ENCODE data around the gene SLC37A2.

SLC37A2 gene

DNA sequence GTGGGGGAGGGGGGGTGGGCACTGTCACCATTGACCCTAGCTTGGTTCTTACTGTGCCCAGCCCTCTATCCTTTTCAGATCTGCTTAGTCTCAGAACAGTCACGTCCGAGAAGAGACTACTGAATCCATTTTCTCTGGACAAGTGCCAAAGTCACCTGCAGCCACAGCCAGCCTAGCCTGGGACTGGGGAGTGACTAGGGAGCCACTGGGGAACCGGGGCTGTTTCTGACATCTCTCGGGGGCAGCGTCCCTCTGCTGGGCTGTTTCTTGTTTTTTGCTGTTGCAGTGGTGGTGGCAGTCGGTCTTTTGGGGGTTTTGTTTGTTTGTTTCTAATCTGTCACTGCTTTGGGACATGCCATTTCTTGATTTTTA, 8.7 kb downstream of the SLC37A2 start:
- no peak for DNase-seq

DNA sequence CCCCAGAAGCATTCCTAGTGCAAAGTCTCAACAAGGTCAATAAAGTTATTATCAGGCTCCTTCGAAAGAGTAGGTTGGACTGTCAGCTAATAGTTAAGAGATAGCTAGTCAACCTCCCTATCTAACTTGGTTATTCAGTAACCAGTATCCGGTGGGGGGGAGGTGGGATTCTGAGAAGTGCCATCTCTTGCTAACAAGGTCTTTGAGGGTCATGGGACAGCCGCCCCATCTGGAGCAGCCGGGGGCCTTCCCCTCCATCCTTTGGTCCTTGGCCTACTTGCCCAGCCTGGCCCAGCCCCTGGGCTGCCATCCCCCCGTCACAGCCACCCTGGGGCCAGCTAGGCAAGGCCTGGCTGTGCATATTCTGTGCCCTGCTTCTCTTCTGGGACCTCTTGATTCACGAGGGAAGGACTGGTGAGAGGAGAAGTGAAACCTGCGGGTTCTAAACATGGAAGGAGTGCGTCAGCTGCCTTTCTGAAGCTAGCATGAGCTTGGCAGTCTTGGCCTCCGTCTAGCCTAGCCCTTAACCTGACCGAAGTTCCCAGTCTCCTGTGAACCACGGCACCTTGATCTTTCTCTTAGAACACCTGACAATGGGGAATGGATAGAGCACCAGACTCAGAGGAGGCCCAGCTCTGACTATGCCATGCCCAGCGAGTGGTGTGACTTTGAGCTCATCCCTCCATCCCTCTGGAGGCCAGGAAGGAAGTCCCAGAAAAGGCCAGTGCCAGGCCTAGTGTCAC, 9.3 kb downstream of the SLC37A2 start:
- DNase-seq, result no peak

DNA sequence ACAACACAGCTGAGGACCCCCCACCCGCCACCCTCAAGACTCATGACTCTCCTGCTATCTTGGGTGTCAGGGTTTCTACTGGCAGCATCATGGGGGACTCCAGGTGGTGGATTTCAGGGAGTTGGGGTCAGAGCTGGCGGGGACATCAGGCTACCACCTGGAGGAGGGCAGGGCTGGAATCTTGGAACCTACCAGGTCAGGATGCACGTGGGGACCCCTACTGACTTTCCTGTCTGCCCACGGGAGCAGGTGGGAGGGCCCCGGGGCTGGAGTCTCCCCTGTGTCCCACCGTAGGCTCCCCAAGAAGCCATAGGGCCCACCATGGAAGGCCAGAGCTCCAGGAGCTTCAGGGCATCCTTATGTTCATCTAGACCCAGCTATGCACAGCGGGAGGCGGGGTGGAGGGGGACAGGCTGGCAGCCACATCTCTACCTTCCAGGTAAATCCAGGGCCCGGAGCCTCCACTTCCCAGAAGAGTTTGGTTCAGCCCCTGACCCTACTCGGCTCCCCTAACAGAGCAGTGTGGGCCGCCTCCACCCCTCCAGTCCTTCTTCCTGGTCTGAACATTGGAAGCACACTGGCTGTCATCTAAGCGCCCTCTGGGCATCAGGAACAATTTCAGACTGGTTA, 10.0 kb downstream of the SLC37A2 start:
- no peak for DNase-seq

DNA sequence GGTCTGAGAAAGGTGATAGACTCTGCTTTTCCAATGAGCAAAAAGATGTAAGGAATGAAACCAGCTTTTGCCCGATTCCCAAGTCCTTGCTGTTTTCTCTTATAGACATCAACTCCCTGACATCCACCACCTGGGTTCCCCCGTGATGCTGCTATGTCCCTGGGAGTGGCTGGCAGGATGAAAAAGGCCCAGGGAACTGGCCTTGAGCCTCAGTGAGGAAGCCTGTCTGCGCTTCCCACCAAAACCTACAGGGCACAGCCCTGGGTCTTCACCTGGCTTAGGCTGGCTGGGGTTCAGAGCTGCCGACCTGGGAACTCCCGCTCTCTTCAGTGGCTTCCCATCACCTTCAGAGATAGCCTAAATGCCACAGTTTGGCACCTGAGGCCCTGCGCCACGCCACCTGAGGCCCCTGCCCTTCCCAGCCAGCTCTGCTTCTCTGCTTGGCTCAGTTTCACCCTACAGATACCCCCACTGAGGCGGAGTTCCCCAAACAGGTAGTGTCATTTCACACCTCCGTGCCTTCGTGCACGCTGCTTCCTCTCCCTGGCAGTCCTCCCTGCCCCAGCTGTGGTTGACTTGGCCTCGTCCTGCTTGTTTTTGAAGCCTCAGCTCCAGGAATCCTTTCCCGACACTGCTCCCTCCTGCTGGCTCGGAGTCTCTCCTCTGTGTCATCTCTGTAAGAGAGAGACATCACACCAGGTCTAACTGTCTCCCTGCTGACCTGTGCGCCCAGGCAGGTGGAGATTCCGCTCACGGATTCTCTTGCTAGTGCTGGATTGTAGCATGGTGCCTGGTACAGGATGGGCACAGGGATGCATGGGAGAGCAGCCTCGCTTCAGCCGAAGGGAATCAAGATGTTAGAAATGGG, 10.7 kb downstream of the SLC37A2 start:
- DNase-seq, result no peak

DNA sequence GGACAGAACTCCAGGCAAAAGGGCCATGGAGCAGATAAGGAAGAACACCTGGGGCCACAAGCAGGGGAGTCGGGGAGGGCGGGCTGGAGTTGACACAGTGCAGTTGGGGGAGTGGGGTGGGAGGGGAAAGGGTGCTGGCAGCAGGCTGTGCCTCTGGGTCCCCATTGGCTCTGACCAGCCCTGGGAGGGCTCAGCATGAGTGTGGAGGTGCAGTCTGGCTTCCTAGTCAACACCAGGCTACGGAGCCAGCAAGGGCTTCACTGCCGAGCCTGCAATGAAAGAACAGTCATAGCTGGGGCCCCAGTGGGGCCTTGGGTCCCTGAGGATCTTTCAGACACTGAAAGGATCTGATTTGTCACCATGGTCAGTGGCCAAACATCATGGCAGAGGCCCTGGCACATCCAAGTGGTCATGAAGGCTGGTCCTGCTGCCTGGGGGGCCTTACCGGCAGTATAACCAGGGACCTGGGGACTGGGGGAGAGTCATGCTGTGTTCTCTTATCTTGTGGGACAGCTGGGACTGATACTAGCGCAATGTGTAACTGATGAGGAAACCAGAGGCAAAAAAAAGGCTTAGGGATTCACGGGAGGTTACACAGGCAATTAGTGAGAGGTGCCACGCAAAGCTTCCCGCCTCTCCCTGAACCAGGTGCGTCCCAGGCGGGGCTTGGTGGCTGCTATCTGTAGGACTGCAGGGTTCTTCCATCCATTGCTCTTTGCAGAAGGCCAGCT, 11.6 kb downstream of the SLC37A2 start:
- DNase-seq, result no peak

DNA sequence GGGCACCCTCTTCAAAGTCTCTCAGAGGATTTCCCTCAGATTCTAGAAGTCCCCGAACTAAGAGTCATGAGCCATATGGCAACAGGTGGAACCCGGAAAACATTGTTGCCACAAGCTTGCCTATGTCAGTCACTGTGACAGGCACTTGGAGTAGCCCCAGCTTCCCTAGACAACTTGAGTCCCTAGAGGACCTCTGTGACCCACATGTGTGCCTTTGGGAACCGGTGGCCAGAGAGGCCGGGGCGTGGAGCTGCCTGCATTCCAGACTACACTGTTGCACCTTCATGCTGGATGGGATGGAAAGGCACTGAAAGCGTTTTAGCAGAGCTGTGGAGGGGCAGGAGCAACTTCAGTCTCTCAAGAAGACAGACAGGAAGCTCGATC, 12.1 kb downstream of the SLC37A2 start:
- no peak for DNase-seq

DNA sequence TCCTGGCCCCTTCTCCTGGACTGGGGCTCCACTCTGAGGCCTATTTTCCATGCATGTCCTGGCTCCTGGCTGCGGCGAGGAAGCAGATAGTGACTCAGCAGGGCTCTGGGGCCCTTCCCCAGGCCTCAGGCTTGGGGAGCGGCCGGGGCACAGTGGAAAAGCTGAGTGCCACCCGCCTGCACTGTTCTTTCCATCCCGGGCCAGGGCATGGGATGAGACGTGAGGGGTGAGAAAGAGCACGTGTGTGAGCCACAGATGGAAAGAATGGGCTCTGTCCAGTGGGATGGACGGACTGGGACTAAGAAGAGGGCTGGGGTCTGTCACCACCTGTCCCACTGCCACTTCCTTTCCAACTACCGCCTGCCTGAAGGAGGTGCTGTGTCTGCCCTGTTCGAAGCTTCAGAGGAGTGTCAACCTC, 12.8 kb downstream of the SLC37A2 start:
- no peak for DNase-seq

DNA sequence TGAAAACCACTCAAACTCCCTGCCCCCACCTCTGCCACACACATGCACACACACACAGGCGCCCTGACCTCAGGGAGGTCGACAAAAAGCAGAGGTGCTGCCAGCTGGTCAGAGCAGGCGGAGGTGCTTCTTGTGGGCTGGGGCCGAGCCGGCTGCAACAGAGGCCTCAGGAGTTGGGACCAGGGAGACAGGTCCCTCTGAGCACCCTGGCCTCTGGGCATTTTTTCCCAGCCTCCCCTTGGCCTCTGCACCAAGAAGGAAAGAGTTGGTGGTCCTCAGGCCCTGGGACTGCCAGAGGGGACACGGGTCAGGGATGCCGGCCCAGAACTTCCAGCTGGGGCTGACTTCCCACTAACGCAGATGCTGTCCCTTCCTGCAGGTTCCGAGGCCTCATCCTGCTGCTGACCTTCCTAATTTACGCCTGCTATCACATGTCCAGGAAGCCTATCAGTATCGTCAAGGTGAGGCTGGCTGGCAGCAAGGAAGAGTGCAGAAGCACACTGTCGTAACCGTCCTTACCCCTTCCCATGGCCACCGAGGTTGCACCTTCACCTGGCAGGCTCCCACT, 13.4 kb downstream of the SLC37A2 start:
- DNase-seq, result no peak

DNA sequence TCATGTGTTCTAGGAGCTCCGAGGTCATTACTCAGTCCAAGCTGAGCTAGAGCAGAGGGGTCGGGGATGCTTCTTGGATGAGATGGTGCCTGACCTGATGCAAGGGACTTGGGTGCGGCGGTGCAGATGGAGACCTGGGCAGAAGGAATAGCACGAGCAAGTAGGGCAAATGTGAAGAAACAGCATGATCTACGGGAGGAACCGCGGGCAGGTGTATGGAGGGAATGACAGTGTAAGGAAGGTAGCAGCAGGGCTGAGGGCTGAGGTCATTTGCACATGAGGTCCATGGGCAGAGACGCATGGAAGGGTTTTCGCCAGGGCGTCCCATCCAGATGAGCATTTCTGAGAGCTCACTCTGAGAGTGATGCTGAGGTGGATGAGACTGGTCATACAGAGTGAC, 14.9 kb downstream of the SLC37A2 start:
- no peak for DNase-seq

DNA sequence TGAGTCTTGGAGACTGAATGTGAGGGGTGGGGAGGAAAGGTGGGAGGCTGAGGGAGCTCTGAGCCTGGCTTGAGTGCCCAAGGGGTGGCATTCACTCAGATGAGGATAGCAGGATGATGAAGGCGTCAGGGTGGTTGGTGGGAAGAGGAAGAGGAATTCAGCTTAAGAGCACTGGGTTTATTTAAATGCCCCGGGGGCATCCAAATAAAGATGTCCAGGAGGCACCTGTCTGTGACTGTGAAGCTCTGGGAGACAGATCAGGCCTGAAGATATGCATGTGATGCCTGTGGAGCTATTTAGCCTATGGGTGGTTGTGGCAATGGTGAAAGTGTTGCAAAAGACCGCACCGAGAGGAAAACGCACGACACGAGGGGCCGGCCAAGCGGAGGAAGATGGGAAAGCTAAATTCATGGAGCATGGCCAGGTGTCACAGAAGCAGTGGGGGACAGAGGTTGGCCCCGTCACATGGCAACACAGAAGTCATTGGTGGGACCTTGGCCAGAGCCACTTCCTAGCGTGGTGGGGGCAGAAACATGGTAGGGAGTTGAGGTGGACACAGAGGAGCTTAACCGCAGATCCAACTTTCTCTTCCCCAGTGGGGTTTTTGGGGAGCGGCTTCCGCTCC, 15.5 kb downstream of the SLC37A2 start:
- no peak for DNase-seq

DNA sequence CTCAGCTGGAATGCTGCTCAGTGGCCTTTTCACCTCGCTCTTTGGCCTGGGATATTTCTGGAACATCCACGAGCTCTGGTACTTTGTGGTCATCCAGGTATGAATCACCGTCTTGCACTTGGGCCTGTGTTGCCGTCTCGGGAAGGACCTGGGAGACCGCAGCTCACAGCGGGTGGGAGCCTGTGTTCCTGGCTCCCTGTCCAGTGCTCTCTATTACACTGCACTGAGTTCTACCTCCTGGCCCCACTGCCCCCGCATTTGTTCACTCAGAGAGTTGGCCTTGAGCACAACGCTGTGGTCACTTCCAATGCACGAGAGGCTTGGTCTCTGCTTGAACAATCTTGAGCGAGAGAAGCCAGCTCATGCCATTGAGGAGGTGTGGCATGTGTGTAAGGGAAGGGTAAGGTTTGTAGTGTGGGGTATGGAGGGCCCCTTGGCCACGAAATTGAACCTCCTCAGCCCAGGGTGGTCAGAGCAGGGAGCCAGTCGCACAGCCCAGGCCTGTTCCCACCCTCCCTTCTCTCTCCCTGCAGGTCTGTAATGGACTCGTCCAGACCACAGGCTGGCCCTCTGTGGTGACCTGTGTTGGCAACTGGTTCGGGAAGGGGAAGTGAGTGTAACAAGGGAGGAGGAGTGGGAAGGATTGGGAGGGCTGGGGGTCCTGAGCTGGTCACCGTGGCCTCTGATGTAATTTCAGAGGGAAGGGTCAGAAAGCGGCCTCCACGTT, 16.2 kb downstream of the SLC37A2 start:
- no peak for DNase-seq

DNA sequence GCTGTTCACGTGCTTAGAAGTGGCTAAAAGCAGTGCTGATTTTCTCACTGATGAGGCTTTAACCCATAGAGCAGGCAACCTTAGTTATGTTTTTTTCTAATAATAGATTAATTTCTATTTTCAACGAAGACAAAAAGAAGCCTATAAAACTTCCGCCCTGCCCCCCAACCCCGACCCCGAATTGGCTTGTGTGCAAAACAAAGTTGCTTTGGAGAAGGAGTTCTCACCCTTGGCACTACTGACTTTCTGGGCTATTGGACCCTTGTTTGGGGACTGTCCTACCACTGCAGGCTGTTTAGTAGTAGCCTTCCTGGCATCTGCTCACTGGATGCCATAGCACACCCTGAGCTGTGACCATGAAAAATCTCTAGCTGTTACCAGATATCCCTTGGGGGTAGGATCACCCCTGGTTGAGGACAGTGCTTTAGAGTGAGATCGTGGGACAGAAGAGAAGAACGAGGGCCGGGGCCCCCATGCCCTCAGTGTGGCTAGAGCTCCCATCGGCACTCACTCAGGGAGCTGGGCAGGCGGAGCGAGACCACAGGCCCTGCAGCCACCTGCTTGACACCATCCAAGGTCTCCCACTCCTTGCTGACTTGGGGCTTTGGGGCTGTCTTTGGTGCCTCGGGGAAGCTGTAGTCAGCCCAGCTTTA, 16.9 kb downstream of the SLC37A2 start:
- no peak for DNase-seq

DNA sequence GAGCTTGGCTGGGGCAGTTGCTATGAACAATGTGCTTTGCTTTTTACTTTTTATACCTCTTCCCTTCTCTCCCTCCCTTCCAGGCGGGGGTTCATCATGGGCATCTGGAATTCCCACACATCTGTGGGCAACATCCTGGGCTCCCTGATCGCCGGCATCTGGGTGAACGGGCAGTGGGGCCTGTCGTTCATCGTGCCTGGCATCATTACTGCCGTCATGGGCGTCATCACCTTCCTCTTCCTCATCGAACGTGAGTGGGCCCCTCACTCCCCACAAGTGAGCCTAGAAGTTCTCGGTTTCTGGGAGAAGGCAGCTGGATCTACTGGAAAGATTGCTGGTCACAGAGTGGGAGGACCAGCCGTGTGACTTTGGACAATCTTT, 17.4 kb downstream of the SLC37A2 start:
- DNase-seq, result no peak

DNA sequence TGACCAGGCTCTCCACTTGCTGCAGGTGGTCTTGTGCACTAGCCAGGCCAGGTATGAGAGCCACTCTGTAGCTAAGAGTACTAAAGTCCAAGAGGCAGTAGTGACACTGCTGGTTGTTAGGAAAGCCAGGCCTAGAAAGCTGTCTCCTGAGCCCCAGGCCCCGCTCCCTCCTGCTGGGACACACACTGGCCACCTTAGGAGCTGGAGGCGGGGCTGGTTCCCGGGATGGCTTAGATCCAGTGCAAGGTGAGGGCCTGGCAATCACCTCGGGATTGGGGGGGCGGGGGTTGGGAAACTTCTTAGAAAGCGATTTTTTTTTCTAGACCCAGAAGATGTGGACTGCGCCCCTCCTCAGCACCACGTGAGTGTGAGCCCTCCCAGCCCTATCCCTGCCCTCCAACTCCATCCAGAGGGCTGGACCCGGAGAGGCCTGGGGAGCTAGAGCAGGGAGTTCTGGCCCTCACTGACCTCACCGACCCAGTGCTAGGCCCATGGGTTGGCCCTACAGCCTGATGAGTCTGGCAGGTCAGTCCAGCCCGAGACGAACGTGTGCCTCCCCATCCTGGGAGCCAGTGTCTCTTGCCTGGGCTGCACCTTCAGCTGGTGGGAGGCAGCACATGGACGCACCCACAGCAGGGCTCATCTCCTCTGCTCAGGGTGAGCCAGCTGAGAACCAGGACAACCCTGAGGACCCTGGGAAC, 18.1 kb downstream of the SLC37A2 start:
- no peak for DNase-seq

DNA sequence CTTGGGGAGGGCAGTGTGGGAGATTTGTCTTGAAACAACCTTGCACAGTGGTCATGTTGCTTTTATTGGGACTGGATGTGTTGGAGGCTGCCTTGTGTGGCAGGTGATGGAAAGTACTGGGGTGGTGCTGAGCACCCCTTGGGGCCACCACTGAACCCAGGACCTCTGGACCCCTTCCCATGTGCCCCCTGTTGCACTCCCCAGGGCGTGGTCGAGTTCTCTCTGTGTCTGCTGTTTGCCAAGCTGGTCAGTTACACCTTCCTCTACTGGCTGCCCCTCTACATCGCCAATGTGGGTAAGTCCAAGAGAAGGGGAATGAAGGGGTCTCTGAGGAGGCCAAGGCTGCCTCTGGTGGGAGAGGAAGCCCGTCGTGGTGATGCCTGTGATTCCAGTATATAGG, 18.9 kb downstream of the SLC37A2 start:
- DNase-seq, result no peak

DNA sequence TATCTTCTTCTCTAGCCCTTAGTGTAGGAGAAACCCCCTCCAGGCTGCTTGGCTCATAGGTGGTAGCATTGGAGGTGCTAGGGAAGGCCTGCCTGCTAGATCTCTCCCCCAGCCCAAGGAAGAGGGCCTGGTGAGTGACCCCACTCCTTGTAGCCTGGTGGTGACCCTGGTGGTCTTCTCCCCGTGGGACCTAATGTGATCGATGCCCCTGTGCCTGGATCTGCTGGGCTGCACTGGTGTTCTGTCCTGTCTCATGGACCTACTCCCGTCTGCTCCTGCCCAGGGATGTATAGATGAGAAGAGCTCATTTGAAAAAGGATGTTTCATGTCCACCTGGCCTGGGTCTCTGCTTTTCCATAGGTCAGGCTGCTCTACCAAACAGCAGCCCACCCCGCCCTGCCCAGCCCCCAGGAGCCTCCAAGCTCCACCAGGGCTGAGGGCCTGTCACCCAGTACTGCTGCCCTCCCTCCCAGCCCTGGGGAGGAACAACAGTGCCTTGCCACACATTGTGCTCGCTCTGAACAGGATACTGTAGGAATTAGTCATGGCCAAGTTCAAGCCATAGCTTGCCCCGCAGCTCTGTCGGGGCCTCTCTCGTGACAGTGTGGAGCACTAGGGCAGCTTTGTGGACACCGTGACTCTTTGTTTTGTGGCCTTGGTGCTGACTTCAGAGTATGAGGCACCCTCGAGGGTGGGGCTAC, 19.7 kb downstream of the SLC37A2 start:
- no peak for DNase-seq

DNA sequence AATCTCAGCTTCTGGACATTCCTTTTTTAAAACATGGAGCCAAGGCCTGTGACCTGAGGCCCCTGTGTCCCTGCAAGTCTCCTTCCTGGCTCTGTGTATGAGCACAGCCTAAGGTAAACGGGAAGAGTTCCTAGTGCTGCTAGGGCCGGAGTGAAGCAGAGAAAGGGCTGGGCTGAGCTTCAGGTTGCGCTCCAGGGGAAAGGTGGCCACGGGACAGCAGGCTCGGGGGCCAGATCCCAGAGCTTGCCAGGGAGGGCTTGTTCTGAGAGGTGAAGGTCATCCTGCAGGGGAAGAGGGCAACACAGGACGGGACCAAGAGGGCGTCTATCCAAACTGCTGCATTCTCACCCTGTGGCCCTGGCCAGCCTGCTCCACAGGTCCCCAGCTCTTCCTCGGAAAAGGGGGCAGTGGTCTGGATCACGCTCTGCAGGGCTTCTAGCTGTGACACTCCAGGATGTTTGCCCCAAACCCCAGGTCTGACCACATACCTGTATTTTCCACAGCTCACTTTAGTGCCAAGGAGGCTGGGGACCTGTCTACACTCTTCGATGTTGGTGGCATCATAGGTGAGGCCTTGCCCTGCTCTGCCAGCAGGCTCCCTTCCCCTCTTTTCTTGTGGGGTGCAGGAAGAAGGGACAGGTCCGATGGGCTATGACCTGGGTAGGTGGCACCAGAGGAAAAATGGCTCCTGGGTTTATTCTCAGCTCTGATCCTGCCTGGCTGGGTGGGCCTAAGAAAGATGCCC, 20.4 kb downstream of the SLC37A2 start:
- DNase-seq, result no peak

DNA sequence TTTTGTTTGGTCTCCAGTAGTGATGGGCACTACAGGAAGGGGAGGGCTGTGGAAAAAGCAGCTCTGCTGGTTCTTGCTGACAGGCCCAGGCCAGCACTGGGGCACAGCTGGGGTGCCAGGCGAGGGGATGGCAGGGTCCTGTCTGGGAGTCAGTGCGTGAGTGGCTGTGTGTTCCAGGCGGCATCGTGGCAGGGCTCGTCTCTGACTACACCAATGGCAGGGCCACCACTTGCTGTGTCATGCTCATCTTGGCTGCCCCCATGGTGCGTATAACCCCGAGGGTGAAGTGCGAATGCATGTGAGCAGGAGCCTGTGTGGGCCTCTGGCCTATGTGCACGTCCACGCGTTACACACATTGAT, 20.9 kb downstream of the SLC37A2 start:
- no peak for DNase-seq

DNA sequence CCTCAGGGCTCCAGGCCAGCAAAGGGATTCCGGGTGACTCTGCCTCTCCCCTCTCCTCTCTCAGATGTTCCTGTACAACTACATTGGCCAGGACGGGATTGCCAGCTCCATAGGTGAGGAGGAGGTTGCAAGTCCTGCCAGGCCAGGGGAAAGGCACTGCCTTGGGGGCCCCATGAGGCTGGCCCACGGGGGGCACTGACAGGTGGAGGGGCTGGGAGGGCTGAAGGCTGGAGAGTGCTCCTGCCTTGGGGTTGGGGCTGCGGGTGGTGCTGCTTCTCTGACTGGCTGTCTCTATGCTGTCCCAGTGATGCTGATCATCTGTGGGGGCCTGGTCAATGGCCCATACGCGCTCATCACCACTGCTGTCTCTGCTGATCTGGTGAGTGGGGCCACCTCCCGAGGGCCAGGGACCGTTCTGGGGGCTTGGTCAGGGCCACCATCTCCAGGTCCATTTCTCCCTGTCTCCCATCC, 21.7 kb downstream of the SLC37A2 start:
- no peak for DNase-seq
